GM23338 (cell line): Measurements from ENCODE around the gene SORL1-AS1.

ENCODE experiments used
- ATAC-seq: fragments of 200-7000 bp; cut with Tn5 transposase; 3 replicates; pipeline ENCODE4 v1.9.1; 2020
- DNase-seq: peaks from one replicate; pipeline ENCODE4 v3.0.0-alpha.2; 2015; ENCODE audit warnings: low spot score
- H2AFZ ChIP-seq: fragments of 200-600 bp; sonication (generic); 2 replicates; pipeline ENCODE4 v1.8.0; 2016; ENCODE audit warnings: antibody characterized with exemption, mild to moderate bottlenecking, moderate library complexity
- H3F3A ChIP-seq: fragments of 200-600 bp; sonication (generic); replicated peaks from 2 replicates; pipeline ENCODE4 v1.8.0; 2017; ENCODE audit warnings: antibody characterized with exemption, mixed run types, low read depth
- H3K27ac ChIP-seq: fragments of 200-600 bp; sonication (generic); 2 replicates; pipeline ENCODE4 v1.6.1; 2016; ENCODE audit warnings: low read depth
- H3K27me3 ChIP-seq: fragments of 200-600 bp; sonication (generic); 2 replicates; pipeline ENCODE4 v1.8.0; 2016; ENCODE audit warnings: mild to moderate bottlenecking, mixed run types, moderate library complexity; ENCODE audit not compliant: insufficient read depth
- H3K36me3 ChIP-seq: fragments of 200-600 bp; sonication (generic); 2 replicates; pipeline ENCODE4 v1.8.0; 2016; ENCODE audit warnings: mild to moderate bottlenecking; ENCODE audit not compliant: insufficient read depth
- H3K4me1 ChIP-seq: fragments of 200-600 bp; sonication (generic); 2 replicates; pipeline ENCODE4 v1.8.0; 2016; ENCODE audit warnings: mild to moderate bottlenecking, moderate library complexity; ENCODE audit not compliant: insufficient read depth
- H3K4me2 ChIP-seq: fragments of 200-600 bp; sonication (generic); 2 replicates; pipeline ENCODE4 v1.7.1; 2017; ENCODE audit warnings: mixed run types
- H3K4me3 ChIP-seq: fragments of 200-600 bp; sonication (generic); 2 replicates; pipeline ENCODE4 v1.6.1; 2016; ENCODE audit warnings: mixed run types
- H3K79me2 ChIP-seq: fragments of 200-600 bp; sonication (generic); replicated peaks from 2 replicates; pipeline ENCODE4 v1.8.0; 2017; ENCODE audit warnings: mild to moderate bottlenecking; ENCODE audit not compliant: insufficient read depth
- H3K9me2 ChIP-seq: fragments of 200-600 bp; sonication (generic); 2 replicates; pipeline ENCODE4 v1.8.0; 2017; ENCODE audit not compliant: insufficient read depth
- H4K20me1 ChIP-seq: fragments of 200-600 bp; sonication (generic); replicated peaks from 2 replicates; pipeline ENCODE4 v1.8.0; 2017; ENCODE audit warnings: mild to moderate bottlenecking; ENCODE audit not compliant: insufficient read depth
- H3K27ac Mint-ChIP-seq: 2 replicates; pipeline ENCODE4 v1.8.0; 2020; ENCODE audit warnings: inconsistent platforms, mild to moderate bottlenecking, moderate library complexity, mixed read lengths
- H3K27me3 Mint-ChIP-seq: 3 replicates; pipeline ENCODE4 v1.8.0; 2022; ENCODE audit warnings: low read depth, mild to moderate bottlenecking, moderate library complexity, mixed read lengths, inconsistent platforms; ENCODE audit not compliant: insufficient read depth, poor library complexity
- H3K36me3 Mint-ChIP-seq: 3 replicates; pipeline ENCODE4 v1.8.0; 2021; ENCODE audit warnings: low read depth, mild to moderate bottlenecking, inconsistent platforms, moderate library complexity, mixed read lengths
- H3K4me1 Mint-ChIP-seq: 3 replicates; pipeline ENCODE4 v1.8.0; 2020; ENCODE audit warnings: mild to moderate bottlenecking, inconsistent platforms, mixed read lengths
- H3K4me3 Mint-ChIP-seq: 3 replicates; pipeline ENCODE4 v1.8.0; 2021; ENCODE audit warnings: moderate library complexity, mild to moderate bottlenecking, inconsistent platforms, mixed read lengths
- H3K9me3 Mint-ChIP-seq: 3 replicates; pipeline ENCODE4 v1.8.0; 2020; ENCODE audit warnings: moderate library complexity, mild to moderate bottlenecking, inconsistent platforms, mixed read lengths
- CREB1 ChIP-seq: fragments of 250-450 bp; sonication (Bioruptor Pico); IDR thresholded peaks from 2 replicates; pipeline ENCODE4 v1.5.0; 2020; ENCODE audit warnings: low read depth, mild to moderate bottlenecking, moderate library complexity
- EZH2 ChIP-seq: fragments of 200-600 bp; sonication (generic); IDR thresholded peaks from one replicate; pipeline ENCODE4 v1.8.0; 2017; ENCODE audit warnings: antibody characterized with exemption, mild to moderate bottlenecking, low read depth; ENCODE audit not compliant: unreplicated experiment
- STAT1 ChIP-seq: IDR thresholded peaks from one replicate; pipeline ENCODE4 v1.6.1; 2016; ENCODE audit warnings: antibody characterized with exemption; ENCODE audit not compliant: unreplicated experiment
- ZNF114 ChIP-seq: fragments of 250-450 bp; sonication (Bioruptor Pico); IDR thresholded peaks from 2 replicates; pipeline ENCODE4 v1.5.0; 2020; ENCODE audit warnings: mild to moderate bottlenecking, moderate library complexity
- TF ChIP-seq, protein P1 (sequence below): fragments of 250-450 bp; sonication (Bioruptor Pico); IDR thresholded peaks from 2 replicates; pipeline ENCODE4 v1.5.0; 2020; ENCODE audit warnings: mild to moderate bottlenecking, moderate library complexity
- TF ChIP-seq, protein P2 (sequence below): IDR thresholded peaks from 2 replicates; pipeline ENCODE4 v1.6.1; 2016; ENCODE audit warnings: antibody characterized with exemption
- TF ChIP-seq, protein P3 (sequence below): IDR thresholded peaks from one replicate; pipeline ENCODE4 v1.6.1; 2018; ENCODE audit warnings: antibody characterized with exemption; ENCODE audit not compliant: unreplicated experiment

The SORL1-AS1 gene

DNA sequence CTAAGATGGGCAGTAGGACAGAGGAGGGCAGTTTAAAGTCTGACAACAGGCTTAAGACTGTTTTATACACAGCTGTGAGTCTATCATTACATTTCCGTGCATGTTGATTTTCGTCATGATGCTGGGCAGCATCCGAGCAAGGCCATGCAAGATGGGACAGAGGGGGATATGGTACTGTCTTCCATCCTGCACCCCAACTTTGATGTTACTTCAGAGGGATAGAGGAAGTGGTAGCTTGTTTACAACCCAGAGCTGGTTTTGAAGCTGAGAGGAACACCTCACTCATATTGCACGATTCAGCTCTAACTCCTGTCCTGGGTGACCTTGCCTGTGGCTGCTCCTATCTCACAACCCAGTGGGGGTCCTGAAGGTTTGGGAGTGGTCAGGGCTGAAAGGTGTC, 3.6 kb downstream of the SORL1-AS1 start:
- Histone ChIP-seq H3K36me3 (no peaks in the 10 kb centered on the region), H3K9me2 (no peaks in the 10 kb centered on the region), H3K79me2 (peaks cover 19% of the 10 kb centered on the region), H3K4me1 (peaks cover 54% of the 10 kb centered on the region), H3K4me3 (no peak overlapping the region), H3K27me3 (peaks cover 10% of the 10 kb centered on the region; the same call in 1 of the 2 replicates), H3K27ac (no peak overlapping the region), H4K20me1 (no peaks in the 10 kb centered on the region), H2AFZ (no peak overlapping the region), H3F3A (0 out of 2 replicates have a peak, but pooled peaks cover 16% of the 10 kb centered on the region), H3K4me2 (no peak overlapping the region)
- Mint-ChIP-seq H3K27me3 (peaks cover 8% of the 10 kb centered on the region), H3K4me3 (no peak overlapping the region), H3K4me1 (peaks cover 63% of the 10 kb centered on the region), H3K9me3 (no peaks in the 10 kb centered on the region; the same call in 1 of the 3 replicates), H3K27ac (no peak overlapping the region), H3K36me3 (peaks cover 3% of the 10 kb centered on the region; the same call in 1 of the 3 replicates)
- ATAC-seq (no peak), DNase-seq (no peak)
- TF ChIP-seq, protein P1, sequence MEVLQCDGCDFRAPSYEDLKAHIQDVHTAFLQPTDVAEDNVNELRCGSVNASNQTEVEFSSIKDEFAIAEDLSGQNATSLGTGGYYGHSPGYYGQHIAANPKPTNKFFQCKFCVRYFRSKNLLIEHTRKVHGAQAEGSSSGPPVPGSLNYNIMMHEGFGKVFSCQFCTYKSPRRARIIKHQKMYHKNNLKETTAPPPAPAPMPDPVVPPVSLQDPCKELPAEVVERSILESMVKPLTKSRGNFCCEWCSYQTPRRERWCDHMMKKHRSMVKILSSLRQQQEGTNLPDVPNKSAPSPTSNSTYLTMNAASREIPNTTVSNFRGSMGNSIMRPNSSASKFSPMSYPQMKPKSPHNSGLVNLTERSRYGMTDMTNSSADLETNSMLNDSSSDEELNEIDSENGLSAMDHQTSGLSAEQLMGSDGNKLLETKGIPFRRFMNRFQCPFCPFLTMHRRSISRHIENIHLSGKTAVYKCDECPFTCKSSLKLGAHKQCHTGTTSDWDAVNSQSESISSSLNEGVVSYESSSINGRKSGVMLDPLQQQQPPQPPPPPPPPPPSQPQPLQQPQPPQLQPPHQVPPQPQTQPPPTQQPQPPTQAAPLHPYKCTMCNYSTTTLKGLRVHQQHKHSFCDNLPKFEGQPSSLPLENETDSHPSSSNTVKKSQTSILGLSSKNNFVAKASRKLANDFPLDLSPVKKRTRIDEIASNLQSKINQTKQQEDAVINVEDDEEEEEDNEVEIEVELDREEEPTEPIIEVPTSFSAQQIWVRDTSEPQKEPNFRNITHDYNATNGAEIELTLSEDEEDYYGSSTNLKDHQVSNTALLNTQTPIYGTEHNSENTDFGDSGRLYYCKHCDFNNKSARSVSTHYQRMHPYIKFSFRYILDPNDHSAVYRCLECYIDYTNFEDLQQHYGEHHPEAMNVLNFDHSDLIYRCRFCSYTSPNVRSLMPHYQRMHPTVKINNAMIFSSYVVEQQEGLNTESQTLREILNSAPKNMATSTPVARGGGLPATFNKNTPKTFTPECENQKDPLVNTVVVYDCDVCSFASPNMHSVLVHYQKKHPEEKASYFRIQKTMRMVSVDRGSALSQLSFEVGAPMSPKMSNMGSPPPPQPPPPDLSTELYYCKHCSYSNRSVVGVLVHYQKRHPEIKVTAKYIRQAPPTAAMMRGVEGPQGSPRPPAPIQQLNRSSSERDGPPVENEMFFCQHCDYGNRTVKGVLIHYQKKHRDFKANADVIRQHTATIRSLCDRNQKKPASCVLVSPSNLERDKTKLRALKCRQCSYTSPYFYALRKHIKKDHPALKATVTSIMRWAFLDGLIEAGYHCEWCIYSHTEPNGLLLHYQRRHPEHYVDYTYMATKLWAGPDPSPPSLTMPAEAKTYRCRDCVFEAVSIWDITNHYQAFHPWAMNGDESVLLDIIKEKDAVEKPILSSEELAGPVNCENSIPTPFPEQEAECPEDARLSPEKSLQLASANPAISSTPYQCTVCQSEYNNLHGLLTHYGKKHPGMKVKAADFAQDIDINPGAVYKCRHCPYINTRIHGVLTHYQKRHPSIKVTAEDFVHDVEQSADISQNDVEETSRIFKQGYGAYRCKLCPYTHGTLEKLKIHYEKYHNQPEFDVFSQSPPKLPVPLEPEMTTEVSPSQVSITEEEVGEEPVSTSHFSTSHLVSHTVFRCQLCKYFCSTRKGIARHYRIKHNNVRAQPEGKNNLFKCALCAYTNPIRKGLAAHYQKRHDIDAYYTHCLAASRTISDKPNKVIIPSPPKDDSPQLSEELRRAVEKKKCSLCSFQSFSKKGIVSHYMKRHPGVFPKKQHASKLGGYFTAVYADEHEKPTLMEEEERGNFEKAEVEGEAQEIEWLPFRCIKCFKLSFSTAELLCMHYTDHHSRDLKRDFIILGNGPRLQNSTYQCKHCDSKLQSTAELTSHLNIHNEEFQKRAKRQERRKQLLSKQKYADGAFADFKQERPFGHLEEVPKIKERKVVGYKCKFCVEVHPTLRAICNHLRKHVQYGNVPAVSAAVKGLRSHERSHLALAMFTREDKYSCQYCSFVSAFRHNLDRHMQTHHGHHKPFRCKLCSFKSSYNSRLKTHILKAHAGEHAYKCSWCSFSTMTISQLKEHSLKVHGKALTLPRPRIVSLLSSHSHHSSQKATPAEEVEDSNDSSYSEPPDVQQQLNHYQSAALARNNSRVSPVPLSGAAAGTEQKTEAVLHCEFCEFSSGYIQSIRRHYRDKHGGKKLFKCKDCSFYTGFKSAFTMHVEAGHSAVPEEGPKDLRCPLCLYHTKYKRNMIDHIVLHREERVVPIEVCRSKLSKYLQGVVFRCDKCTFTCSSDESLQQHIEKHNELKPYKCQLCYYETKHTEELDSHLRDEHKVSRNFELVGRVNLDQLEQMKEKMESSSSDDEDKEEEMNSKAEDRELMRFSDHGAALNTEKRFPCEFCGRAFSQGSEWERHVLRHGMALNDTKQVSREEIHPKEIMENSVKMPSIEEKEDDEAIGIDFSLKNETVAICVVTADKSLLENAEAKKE (CRISPR knock-in tag) = no peak
- TF ChIP-seq EZH2 (no peak), STAT1 (no peak), CREB1 (CRISPR knock-in tag) (no peak), ZNF114 (CRISPR knock-in tag) (no peak)
- TF ChIP-seq, protein P2, sequence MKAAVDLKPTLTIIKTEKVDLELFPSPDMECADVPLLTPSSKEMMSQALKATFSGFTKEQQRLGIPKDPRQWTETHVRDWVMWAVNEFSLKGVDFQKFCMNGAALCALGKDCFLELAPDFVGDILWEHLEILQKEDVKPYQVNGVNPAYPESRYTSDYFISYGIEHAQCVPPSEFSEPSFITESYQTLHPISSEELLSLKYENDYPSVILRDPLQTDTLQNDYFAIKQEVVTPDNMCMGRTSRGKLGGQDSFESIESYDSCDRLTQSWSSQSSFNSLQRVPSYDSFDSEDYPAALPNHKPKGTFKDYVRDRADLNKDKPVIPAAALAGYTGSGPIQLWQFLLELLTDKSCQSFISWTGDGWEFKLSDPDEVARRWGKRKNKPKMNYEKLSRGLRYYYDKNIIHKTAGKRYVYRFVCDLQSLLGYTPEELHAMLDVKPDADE = no peak
- TF ChIP-seq, protein P3, sequence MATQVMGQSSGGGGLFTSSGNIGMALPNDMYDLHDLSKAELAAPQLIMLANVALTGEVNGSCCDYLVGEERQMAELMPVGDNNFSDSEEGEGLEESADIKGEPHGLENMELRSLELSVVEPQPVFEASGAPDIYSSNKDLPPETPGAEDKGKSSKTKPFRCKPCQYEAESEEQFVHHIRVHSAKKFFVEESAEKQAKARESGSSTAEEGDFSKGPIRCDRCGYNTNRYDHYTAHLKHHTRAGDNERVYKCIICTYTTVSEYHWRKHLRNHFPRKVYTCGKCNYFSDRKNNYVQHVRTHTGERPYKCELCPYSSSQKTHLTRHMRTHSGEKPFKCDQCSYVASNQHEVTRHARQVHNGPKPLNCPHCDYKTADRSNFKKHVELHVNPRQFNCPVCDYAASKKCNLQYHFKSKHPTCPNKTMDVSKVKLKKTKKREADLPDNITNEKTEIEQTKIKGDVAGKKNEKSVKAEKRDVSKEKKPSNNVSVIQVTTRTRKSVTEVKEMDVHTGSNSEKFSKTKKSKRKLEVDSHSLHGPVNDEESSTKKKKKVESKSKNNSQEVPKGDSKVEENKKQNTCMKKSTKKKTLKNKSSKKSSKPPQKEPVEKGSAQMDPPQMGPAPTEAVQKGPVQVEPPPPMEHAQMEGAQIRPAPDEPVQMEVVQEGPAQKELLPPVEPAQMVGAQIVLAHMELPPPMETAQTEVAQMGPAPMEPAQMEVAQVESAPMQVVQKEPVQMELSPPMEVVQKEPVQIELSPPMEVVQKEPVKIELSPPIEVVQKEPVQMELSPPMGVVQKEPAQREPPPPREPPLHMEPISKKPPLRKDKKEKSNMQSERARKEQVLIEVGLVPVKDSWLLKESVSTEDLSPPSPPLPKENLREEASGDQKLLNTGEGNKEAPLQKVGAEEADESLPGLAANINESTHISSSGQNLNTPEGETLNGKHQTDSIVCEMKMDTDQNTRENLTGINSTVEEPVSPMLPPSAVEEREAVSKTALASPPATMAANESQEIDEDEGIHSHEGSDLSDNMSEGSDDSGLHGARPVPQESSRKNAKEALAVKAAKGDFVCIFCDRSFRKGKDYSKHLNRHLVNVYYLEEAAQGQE = no peak
